GM10847 (cell line): ENCODE results near the gene PRMT1.

Experiments
- POLR2A ChIP-seq: IDR thresholded peaks from 2 replicates; pipeline ENCODE4 v1.6.1; 2011; ENCODE audit not compliant: insufficient read length; ENCODE audit errors: extremely low read depth

The PRMT1 gene

DNA sequence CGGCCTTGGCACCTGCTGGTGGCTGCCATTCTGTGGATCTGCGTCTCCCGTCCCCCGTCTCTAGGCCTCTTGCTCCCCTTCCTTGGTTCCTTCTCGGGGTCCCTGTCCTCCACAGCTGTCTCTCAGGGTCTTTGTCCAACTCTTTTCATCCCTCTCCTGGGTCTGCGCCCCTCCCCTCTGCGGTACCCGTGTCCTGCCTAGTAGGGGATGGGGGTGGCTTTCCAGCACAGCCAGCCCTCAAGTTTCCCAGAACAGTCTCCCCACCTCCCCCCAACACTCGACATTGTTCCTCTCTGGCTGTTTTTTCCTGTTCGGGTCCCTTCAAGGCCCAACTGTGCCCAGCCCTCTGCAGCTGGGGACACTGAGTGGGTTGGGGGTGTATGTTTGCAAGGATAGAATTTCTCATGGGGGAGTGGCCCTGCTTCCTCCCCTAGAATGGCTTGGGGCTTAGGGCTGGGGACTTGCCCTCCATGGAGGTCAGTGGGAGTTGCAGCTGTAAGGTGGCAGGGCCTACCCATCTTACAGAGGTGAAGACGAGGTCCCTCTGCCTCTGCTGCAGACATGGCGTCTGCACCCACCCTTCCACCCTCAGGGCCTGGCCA lies 11.6 kb downstream of the PRMT1 start:
- TF ChIP-seq POLR2A = no peak

DNA sequence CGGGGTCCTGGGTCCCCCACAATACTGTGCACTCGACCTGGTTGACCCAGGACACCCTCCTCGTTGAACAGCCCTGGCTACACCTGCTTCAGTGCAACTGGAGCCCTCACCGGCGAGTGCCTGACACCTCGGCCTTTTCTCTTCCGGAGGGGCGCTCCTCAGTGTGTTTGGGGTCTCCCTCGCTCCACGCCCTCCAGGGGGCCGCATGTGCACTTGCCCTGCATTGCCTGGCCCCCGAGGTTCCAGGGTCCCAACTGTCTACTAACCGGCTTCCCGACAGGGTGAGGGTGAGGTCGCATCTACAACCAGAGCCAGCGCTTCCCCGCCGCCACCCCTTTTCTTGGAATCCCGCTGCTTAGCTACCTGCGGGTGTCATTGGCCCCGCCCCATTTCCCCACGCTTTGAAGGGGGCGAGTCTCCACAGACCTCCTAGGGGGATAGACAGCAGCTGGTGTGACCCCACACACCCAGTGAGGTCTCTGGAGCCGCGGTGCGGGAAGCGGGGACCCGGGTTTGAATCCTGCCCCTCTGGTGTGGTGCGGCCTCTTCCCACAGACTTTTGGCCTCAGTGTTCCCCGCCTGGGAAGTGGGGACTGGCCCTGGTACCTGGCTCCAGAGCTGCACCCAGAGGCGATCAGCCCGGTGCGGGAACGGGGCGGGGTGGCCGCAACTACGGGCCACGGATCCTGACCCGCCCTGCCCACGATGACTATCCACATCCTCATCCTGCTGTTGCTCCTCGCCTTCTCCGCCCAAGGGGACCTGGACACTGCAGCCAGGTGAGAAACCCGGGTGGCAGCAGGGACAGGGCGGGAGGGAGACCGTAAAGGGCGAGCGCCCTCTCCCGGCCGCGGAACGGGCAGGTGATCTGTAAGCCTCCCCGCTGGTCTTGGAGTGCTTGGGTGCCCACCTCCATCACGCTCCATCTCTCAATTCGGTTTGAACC lies 12.3 kb downstream of the PRMT1 start, which contains the start of gene ADM5:
TSS of gene ADM5 (plus strand) at position 462 of the 946 bp plus-strand sequence. CDS start at position 706, 244 bp downstream.
- no peak for TF ChIP-seq POLR2A

DNA sequence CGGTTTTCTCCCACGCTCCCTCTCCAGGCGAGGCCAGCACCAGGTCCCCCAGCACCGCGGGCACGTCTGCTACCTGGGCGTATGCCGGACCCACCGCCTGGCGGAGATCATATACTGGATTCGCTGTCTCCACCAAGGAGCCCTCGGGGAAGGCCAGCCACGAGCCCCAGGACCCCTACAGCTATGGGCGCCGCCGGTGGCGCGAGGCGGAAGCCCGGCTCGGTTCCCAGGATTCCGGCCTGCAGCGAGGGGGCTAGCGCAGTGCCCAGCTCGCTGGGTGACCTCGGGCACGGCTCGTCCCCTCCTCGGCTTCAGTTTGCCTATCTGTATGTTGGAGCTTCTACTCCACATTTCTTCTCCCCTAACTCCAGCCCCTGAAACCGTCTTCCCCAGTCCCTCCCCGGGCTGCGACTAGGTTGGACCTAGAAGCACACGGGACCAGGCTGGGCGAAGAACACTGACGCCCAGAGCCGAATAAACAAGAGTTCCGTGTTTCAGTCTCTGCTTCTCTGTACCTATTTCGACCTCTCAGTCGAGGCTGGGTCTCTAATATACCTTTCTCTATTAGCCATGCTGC lies 13.1 kb downstream of the PRMT1 start:
- TF ChIP-seq POLR2A = no peak

DNA sequence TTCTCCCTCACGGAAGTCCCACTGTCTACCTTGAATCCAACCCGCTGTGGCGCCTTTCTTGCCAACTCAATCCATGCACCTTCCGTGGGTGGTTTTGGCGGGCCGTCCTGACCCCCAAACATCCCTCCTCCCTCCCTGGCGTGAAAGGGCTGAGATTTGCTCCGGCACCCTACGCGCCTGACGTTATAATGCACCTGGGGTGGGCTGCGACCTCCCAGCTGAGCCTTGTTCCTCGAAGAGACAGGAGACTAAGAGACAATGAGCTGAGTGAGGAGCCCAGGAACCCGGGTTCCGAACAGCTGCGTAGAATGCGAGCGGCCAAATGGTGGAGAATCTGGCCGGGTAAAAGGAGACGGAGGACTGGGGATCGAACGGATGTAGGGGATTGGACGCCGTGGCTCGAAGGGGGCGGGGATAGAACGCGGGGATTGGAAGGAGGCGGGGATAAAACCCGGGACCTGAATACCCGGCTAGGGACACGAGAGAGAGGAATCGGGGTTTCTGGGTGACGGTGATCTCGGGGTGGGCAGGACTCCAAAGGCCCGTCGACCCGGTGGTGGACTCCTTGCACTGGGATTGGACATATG lies 13.7 kb downstream of the PRMT1 start, which contains the start of gene CPT1C:
TSS of gene CPT1C (plus strand) at position 461 of the 587 bp plus-strand sequence. CDS start 1,137 bp downstream, outside the sequence.
- TF ChIP-seq POLR2A = no peak

DNA sequence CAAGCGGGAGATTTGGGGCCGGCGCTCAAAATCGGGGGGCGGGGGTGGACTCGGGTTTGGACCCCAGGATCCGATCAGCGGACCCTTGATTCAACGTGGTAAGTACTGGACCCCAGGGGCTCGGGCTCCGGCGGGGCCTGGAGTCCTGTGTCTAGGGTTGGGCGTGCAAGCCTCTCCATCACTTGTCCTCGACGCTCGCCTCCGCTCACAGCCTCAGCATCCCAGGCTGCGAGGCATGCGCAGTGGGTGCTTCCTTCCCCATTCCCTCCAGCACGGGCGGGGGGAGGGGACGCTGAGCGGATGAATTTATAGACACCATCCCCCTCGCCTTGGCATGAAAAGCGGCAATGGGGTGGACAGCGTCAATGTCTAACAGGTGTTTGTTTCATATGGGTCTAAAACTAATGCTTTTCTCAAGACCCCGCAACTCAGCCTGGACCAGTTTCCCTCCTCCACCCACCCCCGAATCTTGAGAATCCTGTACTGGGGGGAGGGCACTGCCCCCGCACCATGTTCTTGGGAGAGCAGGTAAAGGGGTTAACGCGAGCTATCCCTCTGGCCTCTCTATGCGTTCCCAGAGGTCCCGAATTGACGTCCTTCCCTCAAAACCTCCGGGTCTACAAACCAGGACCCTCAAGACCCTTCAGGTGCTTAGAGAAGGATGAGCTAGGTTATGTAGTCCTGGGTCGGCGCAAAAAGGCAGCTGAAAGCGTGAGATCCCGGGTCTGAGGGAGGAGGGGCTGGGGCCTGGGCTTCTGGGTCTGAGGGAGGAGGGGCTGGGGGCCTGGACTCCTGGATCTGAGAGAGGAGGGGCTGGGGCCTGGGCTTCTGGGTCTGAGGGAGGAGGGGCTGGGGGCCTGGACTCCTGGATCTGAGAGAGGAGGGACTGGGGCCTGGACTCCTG lies 14.4 kb downstream of the PRMT1 start:
- no peak for TF ChIP-seq POLR2A

DNA sequence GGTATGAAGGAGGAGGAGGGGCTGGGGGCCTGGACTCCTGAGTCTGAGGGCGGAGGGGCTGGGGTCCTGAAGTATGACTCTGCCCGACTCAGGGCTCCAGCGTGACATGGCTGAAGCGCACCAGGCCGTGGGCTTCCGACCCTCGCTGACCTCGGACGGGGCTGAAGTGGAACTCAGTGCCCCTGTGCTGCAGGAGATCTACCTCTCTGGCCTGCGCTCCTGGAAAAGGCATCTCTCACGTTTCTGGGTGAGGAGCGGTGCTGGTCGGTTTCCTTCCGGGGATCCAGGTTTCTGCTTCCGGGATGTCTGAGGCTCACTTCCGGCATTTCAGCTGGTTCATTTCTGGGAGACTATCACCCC lies 15.1 kb downstream of the PRMT1 start:
- TF ChIP-seq POLR2A = no peak

DNA sequence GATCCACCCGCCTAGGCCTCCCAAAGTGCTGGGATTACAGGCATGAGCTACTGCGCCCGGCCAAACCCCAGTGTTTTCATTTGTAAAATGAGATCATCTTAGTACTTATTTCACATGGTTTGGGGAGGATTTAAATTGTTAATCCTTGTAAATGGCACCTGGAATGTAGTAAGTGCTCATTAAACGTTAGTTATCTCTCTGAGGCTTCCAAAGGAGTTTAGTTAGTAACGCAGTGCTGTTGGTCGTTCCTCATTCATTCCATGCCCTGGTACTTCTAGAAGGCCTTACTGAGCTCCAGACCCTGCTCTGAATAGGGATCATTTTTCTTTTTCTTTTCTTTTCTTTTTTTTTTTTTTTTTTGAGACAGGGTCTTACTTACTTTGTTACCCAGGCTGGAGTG lies 19.0 kb downstream of the PRMT1 start:
- no peak for TF ChIP-seq POLR2A

DNA sequence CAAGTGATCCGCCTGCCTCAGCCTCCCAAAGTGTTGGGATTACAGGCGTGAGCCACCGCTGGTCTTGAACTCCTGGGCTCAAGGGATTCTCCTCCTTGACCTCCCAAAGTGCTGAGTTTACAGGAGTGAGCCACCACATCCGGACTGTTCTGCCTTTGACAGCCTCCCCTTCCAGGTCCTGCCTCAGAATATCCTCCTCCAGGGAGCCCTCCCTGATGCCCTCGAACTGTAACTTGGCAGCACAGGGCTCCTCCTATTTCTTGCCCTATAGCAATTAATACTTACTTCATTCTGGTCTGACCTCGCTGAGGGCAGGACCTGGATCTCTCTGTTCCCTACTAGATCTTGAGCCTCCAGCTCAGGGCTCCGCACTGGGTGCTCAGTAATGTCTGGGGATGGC lies 19.8 kb downstream of the PRMT1 start:
- no peak for TF ChIP-seq POLR2A

DNA sequence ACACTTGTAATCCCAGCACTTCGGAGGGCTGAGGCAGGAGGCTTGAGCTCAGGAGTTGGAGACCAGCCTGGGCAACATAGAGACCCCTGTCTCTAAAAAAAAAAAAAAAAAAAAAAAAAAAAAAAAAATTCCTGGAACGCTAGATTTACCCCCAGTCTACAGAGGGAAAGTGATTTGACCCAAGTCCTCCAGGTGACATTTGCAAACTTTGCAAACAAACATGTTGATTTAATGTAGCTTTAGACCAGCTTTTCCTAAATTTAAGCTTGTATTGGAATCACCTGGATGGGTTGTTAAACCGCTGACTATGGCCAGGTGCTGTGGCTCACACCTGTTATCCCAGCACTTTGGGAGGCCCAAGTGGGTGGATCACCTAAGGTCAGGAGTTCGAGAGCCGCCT lies 22.3 kb downstream of the PRMT1 start:
- no peak for TF ChIP-seq POLR2A

DNA sequence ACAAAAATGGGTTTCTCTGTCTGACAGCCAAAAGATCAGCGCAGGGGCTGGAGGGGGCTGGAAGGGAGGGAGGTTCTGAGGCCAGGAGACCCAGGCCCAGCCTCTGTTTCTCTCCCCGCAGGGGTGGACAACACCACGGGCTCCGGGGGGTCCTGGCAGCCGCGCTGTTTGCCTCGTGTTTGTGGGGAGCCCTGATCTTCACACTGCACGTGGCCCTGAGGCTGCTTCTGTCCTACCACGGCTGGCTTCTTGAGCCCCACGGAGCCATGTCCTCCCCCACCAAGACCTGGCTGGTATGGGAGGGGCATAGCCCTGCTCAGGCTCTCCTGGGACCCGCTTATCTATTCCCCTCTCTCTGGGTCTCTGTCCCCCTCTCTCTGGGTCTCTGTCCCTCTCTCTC lies 23.5 kb downstream of the PRMT1 start:
- no peak for TF ChIP-seq POLR2A

DNA sequence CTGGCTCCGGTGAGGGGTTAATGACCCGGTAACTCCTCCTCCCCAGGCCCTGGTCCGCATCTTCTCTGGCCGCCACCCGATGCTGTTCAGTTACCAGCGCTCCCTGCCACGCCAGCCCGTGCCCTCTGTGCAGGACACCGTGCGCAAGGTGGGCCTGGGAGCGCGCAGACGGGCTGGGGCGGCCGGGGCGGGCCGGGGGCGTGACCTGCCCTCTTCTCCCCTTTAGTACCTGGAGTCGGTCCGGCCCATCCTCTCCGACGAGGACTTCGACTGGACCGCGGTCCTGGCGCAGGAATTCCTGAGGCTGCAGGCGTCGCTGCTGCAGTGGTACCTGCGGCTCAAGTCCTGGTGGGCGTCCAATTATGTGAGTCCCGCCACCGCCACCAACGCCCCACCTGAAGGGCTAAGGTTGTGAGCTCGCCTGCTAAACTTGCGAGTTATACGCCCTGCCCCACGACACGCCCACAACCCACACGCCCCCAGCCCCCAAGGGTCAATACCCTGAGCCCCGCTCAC lies 24.3 kb downstream of the PRMT1 start:
- TF ChIP-seq POLR2A = no peak

DNA sequence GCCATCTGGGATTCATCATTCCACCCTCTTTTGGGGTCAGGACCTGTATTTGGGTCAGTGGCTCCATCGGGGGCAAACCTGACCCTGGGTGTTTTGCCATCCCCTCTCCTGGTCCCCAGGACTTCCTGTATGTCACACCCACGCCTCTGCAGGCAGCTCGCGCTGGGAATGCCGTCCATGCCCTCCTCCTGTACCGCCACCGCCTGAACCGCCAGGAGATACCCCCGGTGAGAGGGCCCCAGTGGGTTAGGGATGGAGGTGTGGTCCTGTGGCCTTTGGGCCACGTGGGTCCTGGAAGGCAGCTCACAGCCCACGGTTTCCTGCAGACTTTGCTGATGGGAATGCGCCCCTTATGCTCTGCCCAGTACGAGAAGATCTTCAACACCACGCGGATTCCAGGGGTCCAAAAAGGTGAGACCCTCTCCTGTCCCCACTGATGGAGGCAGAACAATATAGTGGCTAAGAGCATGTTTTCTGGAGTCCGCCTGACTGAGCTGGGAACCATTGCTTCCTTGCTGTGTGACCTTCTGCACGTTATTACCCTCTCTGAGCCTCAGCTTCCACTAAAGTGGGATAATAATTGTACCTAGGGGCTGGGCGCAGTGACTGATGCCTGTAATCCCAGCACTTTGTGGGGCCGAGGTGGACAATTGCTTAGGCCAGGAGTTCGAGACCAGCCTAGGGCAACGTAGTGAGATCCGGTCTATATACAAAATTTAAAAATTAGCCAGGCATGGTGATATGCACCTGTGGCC lies 28.0 kb downstream of the PRMT1 start:
- TF ChIP-seq POLR2A = no peak

DNA sequence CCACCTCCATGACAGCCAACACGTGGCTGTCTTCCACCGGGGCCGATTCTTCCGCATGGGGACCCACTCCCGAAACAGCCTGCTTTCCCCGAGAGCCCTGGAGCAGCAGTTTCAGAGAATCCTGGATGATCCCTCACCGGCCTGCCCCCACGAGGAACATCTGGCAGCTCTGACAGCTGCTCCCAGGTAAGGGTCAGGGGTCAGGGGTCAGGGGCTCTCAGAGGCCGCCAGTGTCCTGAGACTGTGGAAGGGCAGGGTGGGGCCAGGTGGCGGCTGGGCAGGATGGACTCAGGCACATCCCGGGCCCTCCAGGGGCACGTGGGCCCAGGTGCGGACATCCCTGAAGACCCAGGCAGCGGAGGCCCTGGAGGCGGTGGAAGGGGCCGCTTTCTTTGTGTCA lies 28.8 kb downstream of the PRMT1 start:
- TF ChIP-seq POLR2A = no peak
